Measurements from ENCODE around the gene ST3GAL4. TPM values are rescaled to one million over a fixed set of nuclear protein-coding genes. Genes with fewer than 3 reads are reported as not detected.

The ST3GAL4 gene
- polyA plus RNA-seq, 1 donor (not counting 4 experiments of a cell fraction or from before 2014, with no cell fraction given), result 24.6 TPM

GRCh38 chr11:126391970-126392632, 36.6 kb downstream of the ST3GAL4 start:
- H3K4me1 ChIP-seq (ENCODE audit: control insufficient read depth, extremely low read depth, insufficient read depth, low read length), result peaks cover 37% of the 10 kb centered on the region
- peak overlapping the region; percentile 67 for H3K27ac ChIP-seq (ENCODE audit: control insufficient read depth, insufficient read depth, low read length)
- no peak overlapping the region for H3K4me3 ChIP-seq (ENCODE audit: control insufficient read depth in 2 of 3, extremely low read depth in 1 of 3, insufficient read depth in 2 of 3, low read depth in 1 of 3, low read length in 3 of 3)
- dilution Hi-C loops (cut with MboI; ENCODE audit: extremely low pct_ligation_motif_present, low sequenced_read_pairs), result no loop called here
- peak overlapping the region; percentile 46 for H3K4me2 ChIP-seq (ENCODE audit: control insufficient read depth, extremely low read depth, insufficient read depth, low read depth, low read length)
- H3K27me3 ChIP-seq (ENCODE audit: control insufficient read depth, extremely low read depth, insufficient read depth, low read length), result no peaks in the 10 kb centered on the region
- no peaks in the 10 kb centered on the region for H4K20me1 ChIP-seq (ENCODE audit: control insufficient read depth, extremely low read depth, insufficient read depth, low read length)
- H3K9me3 ChIP-seq (ENCODE audit: control insufficient read depth, low read depth, low read length), result no peaks in the 10 kb centered on the region
- TF ChIP-seq EZH2 (IDR thresholded peaks at IDR 0.05; ENCODE audit: low read length), result no peak
- peak; percentile 17 to 20 (median 18) for TF ChIP-seq CTCF (optimal IDR thresholded peaks at IDR 0.05 in 1 of 3, IDR thresholded peaks at IDR 0.05 in 1 of 3, conservative IDR thresholded peaks at IDR 0.05 in 1 of 3; ENCODE audit: extremely low read depth in 1 of 3, insufficient read depth in 2 of 3, low read length in 3 of 3)
- H3K9me1 ChIP-seq (ENCODE audit: control insufficient read depth, extremely low read depth, insufficient read depth, low read length), result no peaks in the 10 kb centered on the region
- peak; percentile 94 for FAIRE-seq
- no peak for DNase-seq (ENCODE audit: low read depth, low spot score)
- no peak overlapping the region for H2AFZ ChIP-seq (ENCODE audit: control insufficient read depth, low read length)
- H3K9ac ChIP-seq (ENCODE audit: control insufficient read depth, extremely low read depth, insufficient read depth, low read length), result no peak overlapping the region
- H3K79me2 ChIP-seq (ENCODE audit: control insufficient read depth, insufficient read depth, low read length), result peaks cover 25% of the 10 kb centered on the region
- H3K36me3 ChIP-seq (ENCODE audit: control insufficient read depth in 2 of 2, extremely low read depth in 1 of 2, insufficient read depth in 2 of 2, low read length in 2 of 2), result no peaks in the 10 kb centered on the region

- Histone ChIP-seq H3K4me2 (ENCODE audit: control insufficient read depth, extremely low read depth, insufficient read depth, low read depth, low read length) (peak overlapping the region; percentile 46), H3K9me3 (ENCODE audit: control insufficient read depth, low read depth, low read length) (no peaks in the 10 kb centered on the region), H3K27ac (ENCODE audit: control insufficient read depth, insufficient read depth, low read length) (peak overlapping the region; percentile 67), H3K9me1 (ENCODE audit: control insufficient read depth, extremely low read depth, insufficient read depth, low read length) (no peaks in the 10 kb centered on the region), H3K79me2 (ENCODE audit: control insufficient read depth, insufficient read depth, low read length) (peaks cover 23% of the 10 kb centered on the region), H3K9ac (ENCODE audit: control insufficient read depth, extremely low read depth, insufficient read depth, low read length) (no peak overlapping the region), H3K4me3 (ENCODE audit: control insufficient read depth in 2 of 3, extremely low read depth in 1 of 3, insufficient read depth in 2 of 3, low read depth in 1 of 3, low read length in 3 of 3) (no peak overlapping the region), H3K27me3 (ENCODE audit: control insufficient read depth, extremely low read depth, insufficient read depth, low read length) (no peaks in the 10 kb centered on the region), H2AFZ (ENCODE audit: control insufficient read depth, low read length) (no peak overlapping the region), H3K4me1 (ENCODE audit: control insufficient read depth, extremely low read depth, insufficient read depth, low read length) (peaks cover 36% of the 10 kb centered on the region), H3K36me3 (ENCODE audit: control insufficient read depth in 2 of 2, extremely low read depth in 1 of 2, insufficient read depth in 2 of 2, low read length in 2 of 2) (no peaks in the 10 kb centered on the region), H4K20me1 (ENCODE audit: control insufficient read depth, extremely low read depth, insufficient read depth, low read length) (no peaks in the 10 kb centered on the region)
- DNase-seq (ENCODE audit: low read depth, low spot score), result no peak
- no peak for TF ChIP-seq CTCF (optimal IDR thresholded peaks at IDR 0.05 in 1 of 3, IDR thresholded peaks at IDR 0.05 in 1 of 3, conservative IDR thresholded peaks at IDR 0.05 in 1 of 3; ENCODE audit: extremely low read depth in 1 of 3, insufficient read depth in 2 of 3, low read length in 3 of 3)
- TF ChIP-seq EZH2 (IDR thresholded peaks at IDR 0.05; ENCODE audit: low read length), result no peak
- dilution Hi-C loops (cut with MboI; ENCODE audit: extremely low pct_ligation_motif_present, low sequenced_read_pairs), result no loop called here
- no peak for FAIRE-seq
Observed at GRCh38 chr11:126392633-126393013, 37.1 kb downstream of the ST3GAL4 start.
